Esophagus muscularis mucosa (tissue), 4 donors: ENCODE results near the gene NOG.

ENCODE experiments used
- EP300 ChIP-seq: sonication (generic); formaldehyde crosslinking; IDR thresholded peaks from one replicate; pipeline ENCODE4 v1.6.1; 2017; ENCODE audit warnings: antibody characterized with exemption
- POLR2A ChIP-seq: fragments of 450-650 bp; IDR thresholded peaks from one replicate; pipeline ENCODE4 v1.6.1; 2017; ENCODE audit warnings: antibody characterized with exemption, moderate library complexity, mild to moderate bottlenecking, low read depth
- POLR2AphosphoS5 ChIP-seq, 2 donors: sonication (generic); formaldehyde crosslinking; IDR thresholded peaks; one replicate each; pipeline ENCODE4 v1.6.1; 2017; ENCODE audit warnings: antibody characterized with exemption in 2 of 2
- TF ChIP-seq, protein P1 (sequence below), 3 experiments: fragments of 200-600 bp in 2 of 3; fragments of 450-650 bp in 1 of 3; sonication (generic) in 2 of 3; IDR thresholded peaks; one replicate each; pipeline ENCODE4 v1.5.1; 2017 to 2019; ENCODE audit warnings: antibody characterized with exemption in 3 of 3, mild to moderate bottlenecking in 2 of 3, moderate library complexity in 1 of 3

DNA sequence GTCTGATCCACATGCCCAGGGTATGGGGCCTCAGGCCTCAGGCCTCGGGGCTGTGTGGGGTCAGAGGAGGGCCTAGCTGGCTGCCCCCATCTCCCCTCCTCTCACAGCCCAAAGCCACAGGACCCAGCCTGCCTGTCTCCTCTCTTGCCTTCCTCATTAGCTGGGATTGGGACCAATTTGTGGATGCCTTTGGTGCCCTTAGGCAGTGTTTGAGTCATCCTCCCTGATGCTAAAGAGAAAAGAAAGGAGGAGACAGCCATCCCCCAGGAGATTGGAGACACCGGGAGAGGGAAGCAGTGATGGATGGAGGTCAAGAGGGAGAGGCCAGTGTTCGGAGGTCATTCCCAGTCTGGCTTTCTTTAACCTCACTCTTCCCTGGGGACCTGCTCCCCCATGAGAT lies 23.3 kb upstream of the NOG start:
- TF ChIP-seq, protein P1, sequence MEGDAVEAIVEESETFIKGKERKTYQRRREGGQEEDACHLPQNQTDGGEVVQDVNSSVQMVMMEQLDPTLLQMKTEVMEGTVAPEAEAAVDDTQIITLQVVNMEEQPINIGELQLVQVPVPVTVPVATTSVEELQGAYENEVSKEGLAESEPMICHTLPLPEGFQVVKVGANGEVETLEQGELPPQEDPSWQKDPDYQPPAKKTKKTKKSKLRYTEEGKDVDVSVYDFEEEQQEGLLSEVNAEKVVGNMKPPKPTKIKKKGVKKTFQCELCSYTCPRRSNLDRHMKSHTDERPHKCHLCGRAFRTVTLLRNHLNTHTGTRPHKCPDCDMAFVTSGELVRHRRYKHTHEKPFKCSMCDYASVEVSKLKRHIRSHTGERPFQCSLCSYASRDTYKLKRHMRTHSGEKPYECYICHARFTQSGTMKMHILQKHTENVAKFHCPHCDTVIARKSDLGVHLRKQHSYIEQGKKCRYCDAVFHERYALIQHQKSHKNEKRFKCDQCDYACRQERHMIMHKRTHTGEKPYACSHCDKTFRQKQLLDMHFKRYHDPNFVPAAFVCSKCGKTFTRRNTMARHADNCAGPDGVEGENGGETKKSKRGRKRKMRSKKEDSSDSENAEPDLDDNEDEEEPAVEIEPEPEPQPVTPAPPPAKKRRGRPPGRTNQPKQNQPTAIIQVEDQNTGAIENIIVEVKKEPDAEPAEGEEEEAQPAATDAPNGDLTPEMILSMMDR (IDR thresholded peaks at IDR 0.05) = no peak
- no peak for TF ChIP-seq POLR2AphosphoS5 (IDR thresholded peaks at IDR 0.05)
- TF ChIP-seq POLR2A = no peak
- TF ChIP-seq EP300 = no peak
